GM18519 (cell line): ENCODE results near the gene NAGLU.

ENCODE experiments used
- ATAC-seq: cut with Tn5 transposase; IDR thresholded peaks from one replicate; pipeline ENCODE4 v1.9.1; 2021; ENCODE audit warnings: mild to moderate bottlenecking, moderate library complexity; ENCODE audit not compliant: unreplicated experiment, low FRiP score

Gene NAGLU

GRCh38 chr17:42536048-42536371, at the start of gene NAGLU:
Gene NAGLU, plus strand, starts transcription at chr17:42536241. Its CDS starts 32 bp downstream, at chr17:42536273.
- ATAC-seq, result peak; percentile 54

- no peak for ATAC-seq
These were observed 48.0 kb upstream of the NAGLU start for GRCh38 chr17:42488032-42488431.

- ATAC-seq, result no peak
These were observed 42.7 kb upstream of the NAGLU start for GRCh38 chr17:42493319-42493718.

- ATAC-seq, result no peak
These were observed 41.4 kb upstream of the NAGLU start for GRCh38 chr17:42494673-42495072.

GRCh38 chr17:42498828-42499227, 37.2 kb upstream of the NAGLU start:
- no peak for ATAC-seq

- ATAC-seq, result no peak
These were observed 34.0 kb upstream of the NAGLU start for GRCh38 chr17:42502091-42502490.

- no peak for ATAC-seq
These were observed 33.1 kb upstream of the NAGLU start for GRCh38 chr17:42502926-42503325.

- no peak for ATAC-seq
These were observed 28.4 kb upstream of the NAGLU start for GRCh38 chr17:42507671-42508070.

GRCh38 chr17:42508426-42509165, 27.4 kb upstream of the NAGLU start:
- no peak for ATAC-seq

GRCh38 chr17:42509409-42509808, 26.6 kb upstream of the NAGLU start:
- no peak for ATAC-seq

GRCh38 chr17:42509841-42510240, 26.2 kb upstream of the NAGLU start:
- ATAC-seq, result no peak

- no peak for ATAC-seq
These were observed 23.8 kb upstream of the NAGLU start for GRCh38 chr17:42512246-42512645.

GRCh38 chr17:42512733-42513251, 23.2 kb upstream of the NAGLU start:
- no peak for ATAC-seq

GRCh38 chr17:42513686-42514085, 22.4 kb upstream of the NAGLU start:
- ATAC-seq, result no peak

- no peak for ATAC-seq
These were observed 21.8 kb upstream of the NAGLU start for GRCh38 chr17:42514279-42514678.

GRCh38 chr17:42514867-42515266, 21.2 kb upstream of the NAGLU start:
- no peak for ATAC-seq

- no peak for ATAC-seq
These were observed 18.5 kb upstream of the NAGLU start for GRCh38 chr17:42517516-42517915.

- no peak for ATAC-seq
These were observed 17.8 kb upstream of the NAGLU start for GRCh38 chr17:42518046-42518754.

- no peak for ATAC-seq
These were observed 17.1 kb upstream of the NAGLU start for GRCh38 chr17:42518755-42519545.

- ATAC-seq, result no peak
These were observed 16.2 kb upstream of the NAGLU start for GRCh38 chr17:42519546-42520491.
